Upper lobe of right lung (tissue), 1 donor: ENCODE measurements around the gene EIF5. TPM values are rescaled to one million over a fixed set of nuclear protein-coding genes. Genes with fewer than 3 reads are reported as not detected.

Experiments used
- ATAC-seq: fragments of 200-7000 bp; cut with Tn5 transposase; one replicate; pipeline ENCODE4 v1.9.1; 2020; ENCODE audit warnings: mild to moderate bottlenecking, moderate library complexity
- DNase-seq: peaks from one replicate; pipeline ENCODE4 v3.0.0-alpha.2; 2020
- H3K27ac ChIP-seq: fragments of 200-600 bp; one replicate; pipeline ENCODE4 v1.8.0; 2022
- H3K27me3 ChIP-seq: fragments of 200-600 bp; one replicate; pipeline ENCODE4 v1.8.0; 2022; ENCODE audit warnings: mild to moderate bottlenecking
- H3K36me3 ChIP-seq: fragments of 200-600 bp; one replicate; pipeline ENCODE4 v1.8.0; 2022
- H3K4me1 ChIP-seq: fragments of 200-600 bp; one replicate; pipeline ENCODE4 v1.8.0; 2022
- H3K4me3 ChIP-seq: fragments of 200-600 bp; one replicate; pipeline ENCODE4 v1.8.0; 2022; ENCODE audit warnings: mild to moderate bottlenecking
- H3K9me3 ChIP-seq: fragments of 200-600 bp; one replicate; pipeline ENCODE4 v1.8.0; 2022
- CTCF ChIP-seq: fragments of 200-600 bp; IDR thresholded peaks from one replicate; pipeline ENCODE4 v1.8.0; 2022; ENCODE audit warnings: antibody characterized with exemption
- intact Hi-C: fragments of 100-400 bp; cut with DNase I; formaldehyde crosslinking; loops from one replicate; pipeline ENCODE4 v1.11.0; 2022
- total RNA-seq: library from RNA; stranded (reverse); fragmentation: NEBNext Ultra II Directional; extraction: Animal tissue kit (Norgen Biotek cat#: 25700); gene quantifications from one replicate; pipeline ENCODE4 v1.2.1, GENCODE V29; 2021
- donor health status: DM: no; HTN: yes; CAD: no; lungs with severe emphysema.

The EIF5 gene
- total RNA-seq, 1 donor from 2014 or later: 245 TPM

GRCh38 chr14:103311171-103311997, 22.7 kb upstream of the EIF5 start:
- Histone ChIP-seq H3K4me1 (peaks cover 6% of the 10 kb centered on the region), H3K27me3 (no peaks in the 10 kb centered on the region), H3K27ac (no peak overlapping the region), H3K9me3 (no peaks in the 10 kb centered on the region), H3K4me3 (no peak overlapping the region), H3K36me3 (no peaks in the 10 kb centered on the region)
- ATAC-seq: no peak
- peak; percentile 28 for DNase-seq
- no peak for TF ChIP-seq CTCF
- intact Hi-C loops: no loop called here

GRCh38 chr14:103312006-103312635, 21.9 kb upstream of the EIF5 start:
- Histone ChIP-seq H3K27me3 (no peaks in the 10 kb centered on the region), H3K9me3 (no peaks in the 10 kb centered on the region), H3K4me3 (no peak overlapping the region), H3K27ac (no peak overlapping the region), H3K36me3 (no peaks in the 10 kb centered on the region), H3K4me1 (peaks cover 6% of the 10 kb centered on the region)
- DNase-seq: peak; percentile 51
- TF ChIP-seq CTCF: no peak
- ATAC-seq: no peak
- intact Hi-C loops: no loop called here

- Histone ChIP-seq H3K9me3 (no peaks in the 10 kb centered on the region), H3K27ac (no peak overlapping the region), H3K27me3 (no peaks in the 10 kb centered on the region), H3K36me3 (no peaks in the 10 kb centered on the region), H3K4me3 (no peak overlapping the region), H3K4me1 (peaks cover 6% of the 10 kb centered on the region)
- no peak for TF ChIP-seq CTCF
- DNase-seq: no peak
- intact Hi-C loops: no loop called here
- no peak for ATAC-seq
Measured at GRCh38 chr14:103313704-103314103, 20.3 kb upstream of the EIF5 start.

GRCh38 chr14:103314496-103315277, 19.4 kb upstream of the EIF5 start:
- DNase-seq: no peak
- intact Hi-C loops: no loop called here
- H3K36me3 ChIP-seq: no peaks in the 10 kb centered on the region
- no peak for TF ChIP-seq CTCF
- ATAC-seq: no peak
- no peaks in the 10 kb centered on the region for H3K9me3 ChIP-seq
- peaks cover 6% of the 10 kb centered on the region for H3K4me1 ChIP-seq
- no peaks in the 10 kb centered on the region for H3K27me3 ChIP-seq
- no peak overlapping the region for H3K27ac ChIP-seq
- no peak overlapping the region for H3K4me3 ChIP-seq

GRCh38 chr14:103315351-103315911, 18.6 kb upstream of the EIF5 start:
- DNase-seq: no peak
- intact Hi-C loops: no loop called here
- Histone ChIP-seq H3K4me3 (no peak overlapping the region), H3K27ac (peak overlapping the region; percentile 28), H3K27me3 (no peaks in the 10 kb centered on the region), H3K4me1 (peaks cover 6% of the 10 kb centered on the region), H3K36me3 (no peaks in the 10 kb centered on the region), H3K9me3 (no peaks in the 10 kb centered on the region)
- peak; percentile 71 for ATAC-seq
- TF ChIP-seq CTCF: no peak
